Fibroblast of mammary gland (primary cell): Measurements from ENCODE around the gene ABCA6.

ENCODE experiments used
- DNase-seq: peaks from one replicate; pipeline ENCODE4 v3.0.0-alpha.2; 2010; ENCODE audit warnings: low read depth
- H3K4me3 ChIP-seq: 2 replicates; pipeline ENCODE4 v1.5.1; 2011; ENCODE audit warnings: low read depth, mild to moderate bottlenecking, low read length, moderate library complexity; ENCODE audit not compliant: control insufficient read depth
- TF ChIP-seq, protein P1 (sequence below): conservative IDR thresholded peaks from 2 replicates; pipeline ENCODE4 v1.5.1; 2011; ENCODE audit warnings: low read depth, low read length, inconsistent platforms; ENCODE audit not compliant: control insufficient read depth, insufficient read depth

ABCA6 gene

DNA sequence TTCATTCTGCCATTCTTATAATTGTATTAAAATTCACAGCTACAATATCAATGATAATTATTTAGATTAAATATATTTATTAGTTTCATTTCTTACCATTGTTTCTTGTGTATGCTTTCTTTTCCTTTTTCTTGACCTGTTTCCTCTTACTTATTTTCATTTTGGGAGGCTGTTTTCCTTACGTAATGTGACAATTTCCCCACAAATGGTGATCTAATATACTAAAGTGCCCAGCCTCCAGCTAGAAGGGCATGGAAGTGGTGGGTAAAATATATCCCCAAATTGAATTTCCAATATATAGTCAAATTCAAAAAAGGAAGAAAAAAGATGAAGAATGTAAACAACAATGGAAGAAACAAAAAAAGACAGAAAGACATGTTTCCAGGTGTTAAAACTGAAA lies 1.5 kb upstream of the ABCA6 start:
- H3K4me3 ChIP-seq: no peak overlapping the region
- TF ChIP-seq, protein P1, sequence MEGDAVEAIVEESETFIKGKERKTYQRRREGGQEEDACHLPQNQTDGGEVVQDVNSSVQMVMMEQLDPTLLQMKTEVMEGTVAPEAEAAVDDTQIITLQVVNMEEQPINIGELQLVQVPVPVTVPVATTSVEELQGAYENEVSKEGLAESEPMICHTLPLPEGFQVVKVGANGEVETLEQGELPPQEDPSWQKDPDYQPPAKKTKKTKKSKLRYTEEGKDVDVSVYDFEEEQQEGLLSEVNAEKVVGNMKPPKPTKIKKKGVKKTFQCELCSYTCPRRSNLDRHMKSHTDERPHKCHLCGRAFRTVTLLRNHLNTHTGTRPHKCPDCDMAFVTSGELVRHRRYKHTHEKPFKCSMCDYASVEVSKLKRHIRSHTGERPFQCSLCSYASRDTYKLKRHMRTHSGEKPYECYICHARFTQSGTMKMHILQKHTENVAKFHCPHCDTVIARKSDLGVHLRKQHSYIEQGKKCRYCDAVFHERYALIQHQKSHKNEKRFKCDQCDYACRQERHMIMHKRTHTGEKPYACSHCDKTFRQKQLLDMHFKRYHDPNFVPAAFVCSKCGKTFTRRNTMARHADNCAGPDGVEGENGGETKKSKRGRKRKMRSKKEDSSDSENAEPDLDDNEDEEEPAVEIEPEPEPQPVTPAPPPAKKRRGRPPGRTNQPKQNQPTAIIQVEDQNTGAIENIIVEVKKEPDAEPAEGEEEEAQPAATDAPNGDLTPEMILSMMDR: no peak
- DNase-seq: no peak

DNA sequence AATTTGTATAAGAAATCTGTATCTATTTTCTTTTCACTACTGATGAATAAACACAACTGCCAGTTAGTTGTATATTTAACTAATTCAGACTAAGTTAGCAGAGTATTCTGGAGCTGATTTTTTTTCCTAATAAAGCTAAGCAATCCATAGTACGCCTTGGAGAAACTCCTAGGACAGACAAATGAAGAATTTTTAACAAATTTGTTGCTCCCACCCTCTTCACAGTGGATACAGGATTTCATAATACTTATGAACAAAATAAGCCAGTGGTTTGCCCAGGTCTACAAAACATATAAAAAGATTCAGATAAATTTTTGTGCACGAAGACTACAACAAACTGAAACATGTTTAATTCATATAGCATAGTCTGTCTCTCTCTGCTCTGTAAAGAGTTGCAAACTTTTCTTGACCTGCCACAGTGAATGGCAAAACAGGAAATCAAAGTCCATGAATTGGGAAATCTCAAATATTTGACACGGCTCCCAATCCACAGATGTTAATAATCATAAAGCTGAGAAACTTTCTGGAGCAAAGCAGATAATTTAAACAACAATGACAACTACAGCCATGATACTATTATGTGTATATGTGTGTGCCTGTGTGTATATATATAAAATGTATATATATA lies 594 bp upstream of the ABCA6 start:
- TF ChIP-seq, protein P1: no peak
- DNase-seq: peak; percentile 84
- H3K4me3 ChIP-seq: peak overlapping the region; percentile 59

DNA sequence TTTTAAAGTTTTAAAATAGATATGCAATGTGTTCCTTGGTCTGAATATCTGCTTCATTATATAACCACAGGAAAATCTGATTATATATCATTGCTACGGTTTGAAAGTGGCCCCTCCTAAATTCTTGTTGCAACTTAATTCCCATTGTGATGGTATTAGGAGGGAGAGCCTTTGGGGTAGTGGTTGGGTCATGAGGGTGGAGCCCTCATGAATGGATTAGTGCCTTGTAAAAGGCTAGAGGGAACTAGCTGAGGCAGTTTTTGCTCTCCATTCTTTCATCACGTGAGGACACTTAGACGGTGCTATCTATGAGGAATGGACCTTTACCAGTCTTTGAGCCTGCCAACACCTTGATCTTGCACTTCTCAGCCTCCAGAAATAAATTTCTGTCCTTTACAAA lies 7.6 kb downstream of the ABCA6 start:
- H3K4me3 ChIP-seq: no peak overlapping the region
- DNase-seq: no peak
- TF ChIP-seq, protein P1: no peak

- no peak for DNase-seq
- no peak overlapping the region for H3K4me3 ChIP-seq
- TF ChIP-seq, protein P1: no peak
Observed at GRCh38 chr17:69130627-69131296, 10.9 kb downstream of the ABCA6 start.

GRCh38 chr17:69123626-69124025 lies 18.1 kb downstream of the ABCA6 start:
- TF ChIP-seq, protein P1: no peak
- no peak for DNase-seq
- no peak overlapping the region for H3K4me3 ChIP-seq

GRCh38 chr17:69122065-69122464 lies 19.6 kb downstream of the ABCA6 start:
- TF ChIP-seq, protein P1: no peak
- H3K4me3 ChIP-seq: no peak overlapping the region
- DNase-seq: no peak
